GM19438 (cell line): ENCODE results near the gene PBRM1.

Experiments
- ATAC-seq: cut with Tn5 transposase; IDR thresholded peaks from one replicate; pipeline ENCODE4 v1.9.1; 2021; ENCODE audit warnings: low read depth; ENCODE audit not compliant: unreplicated experiment

Gene PBRM1

GRCh38 chr3:52539010-52539653 lies 146.6 kb downstream of the PBRM1 start:
- no peak for ATAC-seq

DNA sequence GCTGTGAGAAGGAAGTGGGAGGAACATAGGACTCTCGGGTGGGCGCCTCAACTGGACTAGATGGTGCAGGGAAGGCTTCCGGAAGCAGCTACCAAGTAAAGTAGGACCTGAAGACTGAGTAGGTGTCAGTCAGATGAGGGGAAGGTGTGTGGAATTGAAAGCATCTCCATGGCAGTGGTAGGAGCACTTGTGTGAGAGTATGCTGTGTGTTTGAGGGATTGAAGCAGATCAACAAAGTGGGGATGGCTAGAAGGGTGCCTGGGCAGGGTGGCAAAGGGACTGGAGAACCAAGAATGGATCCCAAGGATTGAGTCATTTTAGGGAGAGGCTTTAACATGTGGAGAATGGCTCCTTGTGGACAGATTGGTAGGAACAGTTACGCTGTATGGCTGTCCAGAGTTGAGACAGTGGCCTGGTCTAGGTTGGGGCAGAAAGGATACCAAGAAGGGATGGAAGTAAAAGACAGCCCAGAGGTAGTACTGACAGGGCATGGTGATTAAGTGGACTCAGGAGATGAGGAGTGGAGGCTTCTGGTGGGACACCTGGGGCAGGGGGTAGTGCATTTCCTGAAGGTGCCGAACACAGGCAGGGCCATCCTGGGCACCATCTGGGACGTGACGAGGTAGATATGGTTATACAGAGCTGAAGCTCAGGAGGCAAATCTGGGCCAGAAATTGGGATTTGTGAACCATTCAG lies 147.8 kb downstream of the PBRM1 start:
- no peak for ATAC-seq

GRCh38 chr3:52537165-52537620 lies 148.5 kb downstream of the PBRM1 start:
- ATAC-seq = no peak

DNA sequence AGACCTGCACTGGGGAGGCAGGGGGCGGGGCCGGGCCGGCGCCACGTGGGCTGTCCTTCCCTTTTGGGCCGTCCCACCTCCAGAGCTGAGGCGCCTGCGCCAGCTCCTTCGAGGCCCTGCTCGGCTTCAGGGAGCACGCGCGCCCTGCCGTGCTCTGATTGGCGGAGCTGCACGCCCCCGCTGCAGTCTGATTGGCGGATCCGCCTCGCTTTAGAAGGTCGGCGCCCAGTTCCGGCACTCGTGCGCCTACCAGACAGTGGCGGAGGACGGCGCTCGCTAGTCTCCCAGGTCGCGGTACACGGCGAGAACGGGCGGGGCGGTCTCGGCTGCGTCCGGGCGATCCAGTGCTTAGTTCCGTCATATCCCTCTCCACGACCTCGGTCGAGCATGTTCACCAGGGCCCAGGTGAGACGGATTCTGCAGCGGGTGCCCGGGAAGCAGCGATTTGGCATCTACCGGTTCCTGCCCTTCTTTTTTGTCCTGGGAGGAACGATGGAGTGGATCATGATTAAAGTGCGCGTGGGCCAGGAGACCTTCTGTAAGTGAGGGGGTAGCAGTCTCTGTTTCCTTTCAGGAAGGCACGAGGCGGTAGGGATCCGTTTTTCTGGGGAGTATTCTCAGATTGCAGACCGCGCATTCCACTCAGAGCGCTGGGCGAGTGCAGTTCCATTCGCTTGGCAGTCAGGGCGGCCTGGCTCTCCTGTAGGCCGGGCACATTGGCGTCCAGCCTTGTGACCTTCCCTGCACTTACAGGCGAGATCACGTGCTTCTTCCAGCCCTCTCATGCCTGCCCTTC lies 149.1 kb downstream of the PBRM1 start, which contains the start of gene UQCC5:
Gene UQCC5 (plus strand): TSS at position 237 of the 796 bp plus-strand sequence. CDS start 151 bp downstream, at position 388.
- peak; percentile 85 for ATAC-seq

DNA sequence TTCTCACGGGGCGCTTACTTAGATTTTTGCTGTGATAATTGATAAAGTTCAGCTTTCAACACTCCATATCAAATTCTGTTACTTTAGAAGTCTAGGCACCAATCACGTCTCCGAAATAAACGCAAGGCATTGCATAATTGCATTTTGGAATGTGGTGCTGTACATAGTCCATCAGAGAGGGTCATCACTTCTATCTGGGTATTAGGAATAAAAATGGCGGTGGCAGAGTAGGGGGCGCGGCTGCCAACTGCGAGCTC lies 149.7 kb downstream of the PBRM1 start:
- ATAC-seq = no peak

DNA sequence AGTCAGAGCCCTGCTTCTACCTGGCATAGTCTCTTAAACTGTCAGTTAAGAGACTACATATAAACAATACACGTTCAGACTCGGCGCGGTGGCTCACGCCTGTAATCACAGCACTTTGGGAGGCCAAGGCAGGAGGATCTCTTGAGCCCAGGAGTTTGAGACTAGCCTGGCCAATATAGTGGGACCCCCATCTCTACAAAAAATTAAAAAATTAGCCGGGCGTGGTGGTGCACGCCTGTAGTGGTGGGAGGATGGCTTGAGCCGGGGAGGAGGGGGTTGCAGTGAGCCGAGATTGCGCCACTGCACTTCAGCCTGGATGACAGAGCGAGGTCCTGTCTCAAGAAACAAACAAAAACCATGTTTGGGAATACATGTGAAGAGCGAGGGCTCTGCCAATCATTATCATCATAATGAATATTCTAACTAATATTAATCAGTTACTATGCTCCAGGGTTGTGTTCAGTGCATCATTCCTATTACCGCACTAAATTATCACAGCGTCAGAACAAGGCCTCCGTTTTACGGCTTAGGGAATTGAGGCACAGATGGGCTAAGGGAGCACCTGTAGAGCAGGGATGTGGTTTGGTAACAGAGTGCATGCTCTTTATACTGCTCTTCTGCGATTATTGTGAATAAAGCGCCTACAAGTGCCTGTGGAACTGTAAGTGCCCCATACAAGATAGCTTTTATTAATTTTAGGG lies 150.2 kb downstream of the PBRM1 start:
- no peak for ATAC-seq

DNA sequence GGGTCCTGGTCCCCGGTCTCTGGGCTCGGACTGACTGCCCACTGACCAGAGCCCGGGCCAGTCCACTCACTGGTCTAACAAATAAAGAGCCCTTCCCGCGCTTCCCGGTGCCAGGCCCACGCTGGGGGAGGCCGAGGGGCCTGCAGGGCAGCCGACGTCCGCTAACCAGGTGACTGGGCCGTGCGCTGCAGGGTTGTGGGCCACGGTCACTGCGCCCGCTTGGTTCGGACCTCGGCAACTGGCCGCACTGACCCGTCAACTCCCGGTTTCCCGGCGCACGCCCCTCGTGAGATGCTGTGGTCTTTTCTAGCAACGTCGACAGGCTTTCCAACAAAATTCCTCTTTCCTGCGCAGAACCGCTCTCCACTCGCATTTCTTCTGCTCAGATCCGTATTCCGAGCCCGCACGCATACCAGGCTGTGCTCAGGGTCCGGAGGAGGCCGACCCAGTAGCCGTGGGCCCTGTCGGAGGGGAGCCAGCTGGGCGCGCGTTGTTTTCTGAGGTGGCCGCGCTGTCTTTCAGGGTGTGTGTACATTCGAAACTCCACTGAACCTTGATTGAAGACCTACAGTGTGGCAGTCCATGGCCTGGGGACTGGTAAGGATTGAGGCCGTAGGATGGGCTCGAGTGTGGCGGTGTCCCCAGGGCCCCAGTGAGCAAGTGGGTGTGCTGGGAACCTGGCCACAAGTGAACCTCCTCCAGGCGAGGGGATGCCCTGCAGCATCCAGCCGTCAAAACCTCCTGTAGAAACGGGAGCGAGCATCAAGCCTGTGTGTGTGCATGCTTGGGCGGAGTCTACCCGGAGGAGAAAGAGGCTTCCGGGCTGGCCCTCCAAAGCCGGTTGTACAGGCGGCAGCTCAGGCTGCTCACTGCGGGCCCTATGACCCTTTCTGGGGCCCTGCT lies 151.2 kb downstream of the PBRM1 start:
- ATAC-seq = no peak

GRCh38 chr3:52533623-52534280 lies 152.0 kb downstream of the PBRM1 start, which contains the start of gene NT5DC2:
TSS of gene NT5DC2 (minus strand) at chr3:52533857. CDS start at chr3:52533737, 120 bp downstream.
- ATAC-seq = no peak

- no peak for ATAC-seq
These were observed 152.7 kb downstream of the PBRM1 start for GRCh38 chr3:52532838-52533622.

DNA sequence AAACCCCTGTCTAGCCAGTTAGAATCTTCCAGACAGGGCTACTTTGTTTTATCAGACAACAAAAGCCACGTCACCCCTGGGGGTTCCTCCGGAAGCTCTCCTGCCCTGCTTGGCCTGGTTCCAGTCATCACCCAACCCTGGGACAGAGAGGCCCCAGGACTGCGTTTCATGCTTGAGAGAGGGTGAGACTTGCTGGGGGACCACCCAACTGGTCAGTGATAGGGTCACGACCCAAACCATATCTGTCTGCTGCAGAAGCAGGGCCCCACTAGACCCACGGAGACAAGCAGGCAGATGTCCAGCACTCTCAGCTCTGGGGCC lies 153.2 kb downstream of the PBRM1 start:
- ATAC-seq = no peak

- no peak for ATAC-seq
These were observed 153.7 kb downstream of the PBRM1 start for GRCh38 chr3:52531860-52532516.

GRCh38 chr3:52530918-52531826 lies 154.5 kb downstream of the PBRM1 start:
- ATAC-seq = no peak

DNA sequence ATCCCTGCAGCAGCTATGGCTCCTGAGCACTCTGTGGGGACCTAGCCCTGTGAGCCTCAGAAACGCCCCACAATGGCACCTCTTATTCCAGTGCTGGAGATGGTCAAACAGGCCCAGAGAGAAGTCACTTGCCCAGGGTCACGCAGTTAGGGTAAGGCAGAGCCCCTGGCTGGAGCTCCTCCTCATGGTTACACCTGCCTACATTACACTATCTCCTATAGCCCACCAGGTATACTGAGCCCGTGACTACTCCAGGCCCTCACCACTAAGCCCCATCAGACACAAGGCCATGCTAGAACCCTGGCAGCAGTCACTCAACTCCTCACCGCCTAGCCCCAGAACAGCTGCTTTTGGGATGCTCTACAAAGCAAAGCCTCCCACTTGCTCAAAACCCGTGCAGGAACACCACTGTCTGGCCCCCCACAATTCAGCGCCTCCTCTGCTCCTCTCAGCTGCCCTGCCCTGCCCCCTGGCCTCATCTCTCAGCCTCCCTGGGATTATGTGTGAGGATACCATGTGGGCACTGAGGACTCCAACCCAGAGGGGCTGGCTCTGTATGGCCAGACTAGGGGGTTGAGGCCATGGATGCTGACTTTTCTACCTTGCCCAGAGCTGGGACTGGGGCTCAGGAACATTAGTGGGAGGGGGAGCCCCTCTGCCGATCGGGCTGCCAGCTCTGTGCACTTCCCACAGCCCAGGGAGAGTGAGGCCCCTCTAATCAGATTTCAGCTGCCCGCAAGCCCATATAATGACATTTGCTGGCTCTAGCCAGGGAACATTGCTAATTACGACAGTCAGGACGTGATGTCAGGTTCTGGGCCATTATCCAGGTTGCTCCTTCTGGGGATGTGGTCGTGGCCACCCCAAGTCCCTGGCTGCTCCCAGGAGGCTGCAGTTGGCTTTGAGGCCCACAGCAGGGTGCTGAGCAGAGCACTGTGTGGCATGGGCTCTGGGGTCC lies 156.1 kb downstream of the PBRM1 start:
- ATAC-seq = no peak

DNA sequence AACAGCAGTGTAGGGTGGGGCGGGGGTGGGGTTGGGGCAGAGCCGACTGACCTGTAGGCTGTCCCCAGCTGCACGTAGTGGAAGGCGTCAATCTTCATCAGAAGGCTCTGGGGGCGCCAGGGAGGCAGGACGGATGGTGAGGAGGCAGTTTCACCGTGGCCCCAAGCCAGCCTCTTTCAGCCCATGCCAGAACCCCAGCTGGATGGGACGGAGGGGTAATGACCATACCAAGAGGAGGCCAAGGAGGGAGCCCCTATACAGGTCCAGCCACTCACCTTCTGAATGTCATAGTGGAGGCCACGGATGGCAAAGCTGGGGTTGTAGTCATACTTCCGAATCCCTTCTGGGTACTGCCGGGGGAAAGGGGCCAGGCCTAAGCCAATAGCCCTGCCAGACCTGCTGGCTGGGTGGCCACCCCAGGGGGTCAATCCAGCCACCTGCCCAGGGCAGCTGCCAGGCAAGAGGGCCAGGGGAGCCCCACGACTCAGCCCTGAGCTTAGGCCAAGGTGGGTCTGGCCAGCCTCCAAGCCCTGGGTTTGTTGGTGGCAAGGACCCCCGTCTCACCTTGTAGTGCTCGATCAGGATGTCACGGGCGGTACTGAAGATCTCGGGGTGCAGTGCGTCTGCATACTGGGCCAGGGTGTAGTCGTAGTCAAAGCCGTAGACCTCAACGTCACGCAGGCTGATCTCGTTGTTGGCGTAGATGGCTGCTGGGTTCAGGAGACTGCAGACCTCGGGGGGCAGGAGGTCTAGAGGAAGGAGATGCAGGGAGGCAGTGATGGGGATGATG lies 156.9 kb downstream of the PBRM1 start:
- ATAC-seq = no peak
